ENCODE data around the gene ANKAR. TPM values are rescaled to one million over a fixed set of nuclear protein-coding genes. Genes with fewer than 3 reads are reported as not detected.

The ANKAR gene
- total RNA-seq, 1 experiment from 2014 or later: 1.3 TPM

- TF ChIP-seq AR (CRISPR knock-in tag; IDR thresholded peaks at IDR 0.05) (no peak), ZNF425 (CRISPR knock-in tag; conservative IDR thresholded peaks at IDR 0.05) (no peak), MXD4 (CRISPR knock-in tag; IDR thresholded peaks at IDR 0.05; ENCODE audit: borderline replicate concordance) (no peak), IRF2 (CRISPR knock-in tag; IDR thresholded peaks at IDR 0.05; ENCODE audit: borderline replicate concordance, low read depth) (no peak), ATF1 (CRISPR knock-in tag; IDR thresholded peaks at IDR 0.05) (no peak)
These were observed 27.9 kb upstream of the ANKAR start (continued) for GRCh38 chr2:189646521-189646920.

GRCh38 chr2:189648846-189649509 lies 25.5 kb upstream of the ANKAR start:
- Mint-ChIP-seq H3K9me3 (peaks cover 27% of the 10 kb centered on the region), H3K36me3 (peaks cover 20% of the 10 kb centered on the region), H3K27ac (no peak overlapping the region), H3K4me3 (no peak overlapping the region), H3K4me1 (no peaks in the 10 kb centered on the region), H3K27me3 (ENCODE audit: low read depth) (peaks cover 3% of the 10 kb centered on the region)
- POLR2A ChIA-PET: no interaction called here
- DNase-seq (ENCODE audit: low spot score): no peak
- CTCF ChIA-PET: no interaction called here
- ATAC-seq: no peak
- TF ChIP-seq USF2 (CRISPR knock-in tag; IDR thresholded peaks at IDR 0.05): no peak
- no peak for TF ChIP-seq SP1 (CRISPR knock-in tag; conservative IDR thresholded peaks at IDR 0.05)
- TF ChIP-seq MYBL2 (CRISPR knock-in tag; IDR thresholded peaks at IDR 0.05): no peak
- no peak for TF ChIP-seq ZSCAN18 (CRISPR knock-in tag; IDR thresholded peaks at IDR 0.05)
- no peak for TF ChIP-seq CTCF (IDR thresholded peaks at IDR 0.05)
- no peak for TF ChIP-seq OVOL2 (CRISPR knock-in tag; IDR thresholded peaks at IDR 0.05; ENCODE audit: borderline replicate concordance)
- TF ChIP-seq HMGA2 (CRISPR knock-in tag; IDR thresholded peaks at IDR 0.05): no peak
- TF ChIP-seq FOXJ3 (CRISPR knock-in tag; IDR thresholded peaks at IDR 0.05; ENCODE audit: borderline replicate concordance): no peak
- TF ChIP-seq ELF4 (CRISPR knock-in tag; IDR thresholded peaks at IDR 0.05; ENCODE audit: low read depth): no peak
- TF ChIP-seq USF1 (CRISPR knock-in tag; IDR thresholded peaks at IDR 0.05): no peak

Measured in WTC11 (cell line).